Measurements from ENCODE around the gene LILRA2.
"Not testable (repeated sequence)": the region's sequence is repeated elsewhere in the genome, so short reads cannot be mapped to it uniquely, and the experiment has no call there.

Gene LILRA2

GRCh38 chr19:54608205-54608604, 34.6 kb downstream of the LILRA2 start:
- in situ Hi-C loops (cut with HindIII; ENCODE audit: low sequenced_read_pairs), result no loop called here

GRCh38 chr19:54608792-54609191, 35.2 kb downstream of the LILRA2 start:
- in situ Hi-C loops (cut with HindIII; ENCODE audit: low sequenced_read_pairs), result no loop called here

GRCh38 chr19:54609356-54609791, 35.8 kb downstream of the LILRA2 start:
- in situ Hi-C loops (cut with HindIII; ENCODE audit: low sequenced_read_pairs), result no loop called here

- in situ Hi-C loops (cut with HindIII; ENCODE audit: low sequenced_read_pairs), result no loop called here
Observed at GRCh38 chr19:54612428-54612827, 38.8 kb downstream of the LILRA2 start.

- in situ Hi-C loops (cut with HindIII; ENCODE audit: low sequenced_read_pairs), result no loop called here
Observed at GRCh38 chr19:54614726-54615125, 41.1 kb downstream of the LILRA2 start.

- in situ Hi-C loops (cut with HindIII; ENCODE audit: low sequenced_read_pairs), result no loop called here
Observed at GRCh38 chr19:54616057-54616456, 42.5 kb downstream of the LILRA2 start.

GRCh38 chr19:54616821-54617560, 43.4 kb downstream of the LILRA2 start:
- in situ Hi-C loops (cut with HindIII; ENCODE audit: low sequenced_read_pairs), result no loop called here

GRCh38 chr19:54620464-54620863, 46.9 kb downstream of the LILRA2 start:
- in situ Hi-C loops (cut with HindIII; ENCODE audit: low sequenced_read_pairs), result no loop called here

- in situ Hi-C loops (cut with HindIII; ENCODE audit: low sequenced_read_pairs), result no loop called here
Observed at GRCh38 chr19:54622431-54622830, 48.8 kb downstream of the LILRA2 start.

GRCh38 chr19:54624234-54624633, 50.6 kb downstream of the LILRA2 start:
- in situ Hi-C loops (cut with HindIII; ENCODE audit: low sequenced_read_pairs), result not testable (repeated sequence)

- in situ Hi-C loops (cut with HindIII; ENCODE audit: low sequenced_read_pairs), result not testable (repeated sequence)
Observed at GRCh38 chr19:54624934-54625730, 51.5 kb downstream of the LILRA2 start.

- in situ Hi-C loops (cut with HindIII; ENCODE audit: low sequenced_read_pairs), result no loop called here
Observed at GRCh38 chr19:54626757-54627156, 53.2 kb downstream of the LILRA2 start.

GRCh38 chr19:54627912-54628311, 54.3 kb downstream of the LILRA2 start:
- in situ Hi-C loops (cut with HindIII; ENCODE audit: low sequenced_read_pairs), result not testable (repeated sequence)

GRCh38 chr19:54630262-54630661, 56.7 kb downstream of the LILRA2 start, which contains the start of gene LILRB1:
TSS of gene LILRB1 (plus strand) at chr19:54630484. CDS start at chr19:54631074, 590 bp downstream.
- in situ Hi-C loops (cut with HindIII; ENCODE audit: low sequenced_read_pairs), result not testable (repeated sequence)

- in situ Hi-C loops (cut with HindIII; ENCODE audit: low sequenced_read_pairs), result no loop called here
Observed at GRCh38 chr19:54630782-54631181, 57.2 kb downstream of the LILRA2 start.

- in situ Hi-C loops (cut with HindIII; ENCODE audit: low sequenced_read_pairs), result not testable (repeated sequence)
Observed at GRCh38 chr19:54631489-54632337, 58.1 kb downstream of the LILRA2 start.

- in situ Hi-C loops (cut with HindIII; ENCODE audit: low sequenced_read_pairs), result not testable (repeated sequence)
Observed at GRCh38 chr19:54632517-54632916, 58.9 kb downstream of the LILRA2 start.

- in situ Hi-C loops (cut with HindIII; ENCODE audit: low sequenced_read_pairs), result no loop called here
Observed at GRCh38 chr19:54633401-54633800, 59.8 kb downstream of the LILRA2 start.

GRCh38 chr19:54636081-54636480, 62.5 kb downstream of the LILRA2 start:
- in situ Hi-C loops (cut with HindIII; ENCODE audit: low sequenced_read_pairs), result not testable (repeated sequence)

- in situ Hi-C loops (cut with HindIII; ENCODE audit: low sequenced_read_pairs), result no loop called here
Observed at GRCh38 chr19:54638683-54639082, 65.1 kb downstream of the LILRA2 start.

All from endothelial cell of hepatic sinusoid (primary cell).